SK-N-MC (cell line): ENCODE results near the gene MAP3K5.
"Not testable (repeated sequence)": the region's sequence is repeated elsewhere in the genome, so short reads cannot be mapped to it uniquely, and the experiment has no call there.

Source experiments
- DNase-seq: peaks from one replicate; pipeline ENCODE4 v3.0.0-alpha.2; 2011; ENCODE audit warnings: low read depth, low spot score
- H3K27ac ChIP-seq: fragments of 200-600 bp; sonication (generic); 2 replicates; pipeline ENCODE4 v1.5.1; 2016; ENCODE audit warnings: mixed run types
- H3K36me3 ChIP-seq: fragments of 200-600 bp; sonication (generic); 2 replicates; pipeline ENCODE4 v1.6.1; 2017; ENCODE audit warnings: antibody characterized with exemption, low read length, mixed read lengths; ENCODE audit not compliant: insufficient read depth
- H3K4me3 ChIP-seq: fragments of 200-600 bp; sonication (generic); 2 replicates; pipeline ENCODE4 v1.5.1; 2016
- H3K9ac ChIP-seq: fragments of 200-600 bp; sonication (generic); 2 replicates; pipeline ENCODE4 v1.8.0; 2017; ENCODE audit warnings: mixed run types, mixed read lengths; ENCODE audit not compliant: insufficient read length
- H3K9me3 ChIP-seq: fragments of 200-600 bp; sonication (generic); 2 replicates; pipeline ENCODE4 v1.6.1; 2017; ENCODE audit warnings: low read depth, mild to moderate bottlenecking, antibody characterized with exemption, low read length, moderate library complexity, mixed read lengths
- EZH2 ChIP-seq: fragments of 200-600 bp; sonication (generic); IDR thresholded peaks from one replicate; pipeline ENCODE4 v1.6.1; 2017; ENCODE audit warnings: antibody characterized with exemption
- FOXP2 ChIP-seq: optimal IDR thresholded peaks from 2 replicates; pipeline ENCODE3; 2011; ENCODE audit warnings: mild to moderate bottlenecking, moderate library complexity; ENCODE audit not compliant: insufficient read depth; ENCODE audit errors: extremely low read length, control extremely low read depth
- POLR2AphosphoS5 ChIP-seq: IDR thresholded peaks from 2 replicates; pipeline ENCODE4 v1.6.1; 2012; ENCODE audit warnings: mild to moderate bottlenecking, low read depth, low read length, borderline replicate concordance

MAP3K5 gene

DNA sequence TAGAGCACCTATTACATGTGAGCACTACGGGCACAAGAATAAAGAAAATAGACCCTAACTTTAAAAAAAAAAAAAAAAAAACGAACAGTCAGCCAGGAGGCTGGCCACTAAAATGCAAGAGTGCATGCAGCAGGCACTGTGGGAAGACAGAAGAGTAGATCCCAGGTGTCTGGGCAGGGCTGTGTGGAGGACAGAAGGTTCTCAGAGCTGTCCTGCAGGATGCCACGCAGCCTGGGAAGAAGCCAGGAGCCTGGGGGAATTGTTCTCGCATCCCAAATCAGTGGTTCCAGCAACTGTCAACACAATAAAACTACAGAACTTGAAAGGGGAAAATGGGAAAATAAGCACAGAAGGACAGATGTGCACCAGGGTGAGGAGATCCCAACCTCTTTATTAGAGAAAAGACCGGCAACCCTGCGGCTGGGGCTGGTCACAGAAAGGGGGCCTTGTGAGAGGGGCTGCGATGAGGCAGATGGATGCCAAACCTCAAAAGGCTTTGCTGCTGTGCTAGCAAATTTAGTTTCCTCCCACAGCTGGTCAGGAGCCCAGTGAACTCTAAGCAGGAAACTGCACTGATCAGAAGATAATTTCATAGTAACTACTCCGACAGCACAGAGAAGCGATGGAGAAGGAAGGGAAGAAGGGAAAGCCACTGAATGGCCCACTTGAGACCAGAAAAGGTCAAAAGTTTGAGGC, 30.9 kb downstream of the MAP3K5 start:
- no peak for DNase-seq
- TF ChIP-seq FOXP2 (peak; percentile 4), POLR2AphosphoS5 (peak; percentile 43; the same call in 1 of the 2 replicates), EZH2 (no peak)
- peak overlapping the region; percentile 22 for H3K9ac ChIP-seq

DNA sequence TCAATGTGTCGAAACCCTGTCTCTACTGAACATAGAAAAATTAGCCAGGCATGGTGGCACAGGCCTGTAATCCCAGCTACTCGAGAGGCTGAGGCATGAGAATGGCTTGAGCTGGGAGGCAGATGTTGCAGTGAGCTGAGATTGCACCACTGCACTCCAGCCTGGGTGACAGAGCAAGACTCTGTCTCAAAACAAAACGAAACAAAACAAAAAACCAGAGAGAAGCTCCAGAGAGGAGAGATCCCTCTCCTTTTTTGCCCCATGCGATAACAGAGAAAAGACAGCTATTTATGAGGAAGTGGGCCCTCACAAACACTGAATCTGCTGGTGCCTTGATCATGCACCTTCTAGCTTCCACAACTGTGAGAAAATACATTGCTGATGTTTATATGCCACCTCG, 31.5 kb downstream of the MAP3K5 start:
- not testable (repeated sequence) for DNase-seq, H3K9ac ChIP-seq, H3K9me3 ChIP-seq, H3K36me3 ChIP-seq, H3K4me3 ChIP-seq
- peak overlapping the region; percentile 77; the same call in 1 of the 2 replicates for H3K27ac ChIP-seq

More for the DNA sequence above, 30.9 kb downstream of the MAP3K5 start:
- peak overlapping the region; percentile 77 for H3K27ac ChIP-seq
- H3K36me3 ChIP-seq: no peaks in the 10 kb centered on the region
- H3K4me3 ChIP-seq: peak overlapping the region; percentile 66
- H3K9me3 ChIP-seq: no peaks in the 10 kb centered on the region

DNA sequence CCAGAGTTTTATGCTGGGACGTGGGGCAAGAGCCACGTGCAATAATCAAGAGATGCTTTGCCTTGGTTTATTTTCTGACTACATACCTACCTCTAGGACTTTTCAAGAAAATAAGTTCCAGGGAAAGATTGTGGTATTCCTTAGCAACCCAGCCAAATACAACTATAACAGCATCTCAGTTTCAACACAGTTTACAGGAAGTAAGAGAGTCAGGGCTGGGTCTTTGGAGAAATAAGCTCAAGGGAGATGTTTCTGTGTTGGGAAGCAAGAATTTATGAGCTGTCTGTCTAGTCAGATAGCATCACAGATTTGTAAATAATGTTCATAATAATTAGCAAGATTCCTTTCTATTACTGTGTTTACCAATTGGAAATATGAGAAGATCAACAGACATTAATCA, 35.1 kb downstream of the MAP3K5 start:
- no peak overlapping the region for H3K4me3 ChIP-seq
- TF ChIP-seq EZH2 (no peak), POLR2AphosphoS5 (no peak), FOXP2 (no peak)
- DNase-seq: no peak
- H3K9ac ChIP-seq: no peak overlapping the region
- no peaks in the 10 kb centered on the region for H3K36me3 ChIP-seq
- H3K9me3 ChIP-seq: no peaks in the 10 kb centered on the region
- no peak overlapping the region for H3K27ac ChIP-seq

DNA sequence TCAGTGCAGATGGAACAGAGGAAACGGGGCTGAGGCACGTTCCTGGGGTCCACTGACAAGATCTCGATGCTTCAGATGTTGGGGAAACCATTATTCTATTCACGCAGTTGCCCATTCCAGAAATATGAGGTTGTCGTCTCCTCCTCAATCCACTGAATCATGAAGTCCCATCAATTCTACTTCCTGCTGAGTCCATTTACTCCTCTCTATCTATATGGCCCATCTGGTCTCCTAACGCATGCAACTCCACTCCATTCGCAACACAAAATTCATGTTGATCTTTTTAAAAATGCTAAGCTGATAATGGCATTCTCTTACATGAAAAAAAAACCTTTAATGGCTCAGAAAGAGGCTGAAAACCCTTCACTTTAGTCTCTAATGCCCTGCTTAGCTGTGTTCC, 37.5 kb downstream of the MAP3K5 start:
- TF ChIP-seq FOXP2 (no peak), POLR2AphosphoS5 (no peak), EZH2 (no peak)
- H3K9me3 ChIP-seq: no peaks in the 10 kb centered on the region
- H3K36me3 ChIP-seq: no peaks in the 10 kb centered on the region
- H3K9ac ChIP-seq: no peak overlapping the region
- no peak overlapping the region for H3K27ac ChIP-seq
- H3K4me3 ChIP-seq: no peak overlapping the region
- no peak for DNase-seq

DNA sequence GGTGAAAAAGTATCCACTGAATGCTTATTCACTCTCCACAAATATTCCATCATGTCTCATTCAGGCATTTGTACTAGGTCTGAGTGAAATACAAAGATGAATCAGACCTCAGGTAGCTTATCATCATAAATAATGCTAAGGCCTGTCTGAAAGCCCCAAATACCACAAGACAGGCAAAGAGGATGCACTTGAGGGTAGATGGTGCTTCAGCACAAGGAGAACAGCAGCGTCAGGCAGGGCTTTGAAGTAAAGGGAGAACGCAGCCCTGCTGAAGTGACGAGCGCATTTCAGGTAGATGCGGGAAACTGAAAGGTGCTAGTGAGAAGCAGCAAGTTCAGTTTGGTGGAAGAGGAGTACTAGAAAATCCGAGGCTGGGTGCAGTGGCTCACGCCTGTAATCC, 38.7 kb downstream of the MAP3K5 start:
- TF ChIP-seq POLR2AphosphoS5 (no peak), FOXP2 (no peak), EZH2 (no peak)
- no peak for DNase-seq
- no peaks in the 10 kb centered on the region for H3K9me3 ChIP-seq

DNA sequence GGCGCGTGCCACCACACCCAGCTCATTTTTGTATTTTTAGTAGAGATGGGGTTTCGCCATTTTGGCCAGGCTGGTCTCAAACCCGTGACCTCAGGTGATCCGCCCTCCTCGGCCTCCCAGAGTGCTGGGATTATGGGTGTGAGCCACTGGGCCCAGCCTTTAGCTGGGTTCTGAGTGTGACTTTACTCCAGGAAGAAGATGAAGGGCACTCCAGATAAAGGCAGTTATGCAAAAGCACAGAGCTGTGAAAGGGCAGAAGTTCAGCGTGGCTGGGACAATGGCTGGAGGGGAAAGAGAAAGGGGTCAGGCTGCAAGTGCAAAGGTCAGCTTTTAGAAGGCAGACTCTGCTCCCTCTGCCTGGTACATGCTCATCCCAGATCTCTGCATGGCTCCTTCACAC, 39.7 kb downstream of the MAP3K5 start:
- no peak overlapping the region for H3K9ac ChIP-seq
- no peaks in the 10 kb centered on the region for H3K36me3 ChIP-seq
- no peak for DNase-seq
- no peak for TF ChIP-seq FOXP2
- no peak for TF ChIP-seq POLR2AphosphoS5
- TF ChIP-seq EZH2: no peak
- no peak overlapping the region for H3K4me3 ChIP-seq
- no peaks in the 10 kb centered on the region for H3K9me3 ChIP-seq
- H3K27ac ChIP-seq: no peak overlapping the region

More for the DNA sequence above, 38.7 kb downstream of the MAP3K5 start:
- H3K36me3 ChIP-seq: no peaks in the 10 kb centered on the region
- H3K4me3 ChIP-seq: no peak overlapping the region
- no peak overlapping the region for H3K9ac ChIP-seq
- no peak overlapping the region for H3K27ac ChIP-seq

DNA sequence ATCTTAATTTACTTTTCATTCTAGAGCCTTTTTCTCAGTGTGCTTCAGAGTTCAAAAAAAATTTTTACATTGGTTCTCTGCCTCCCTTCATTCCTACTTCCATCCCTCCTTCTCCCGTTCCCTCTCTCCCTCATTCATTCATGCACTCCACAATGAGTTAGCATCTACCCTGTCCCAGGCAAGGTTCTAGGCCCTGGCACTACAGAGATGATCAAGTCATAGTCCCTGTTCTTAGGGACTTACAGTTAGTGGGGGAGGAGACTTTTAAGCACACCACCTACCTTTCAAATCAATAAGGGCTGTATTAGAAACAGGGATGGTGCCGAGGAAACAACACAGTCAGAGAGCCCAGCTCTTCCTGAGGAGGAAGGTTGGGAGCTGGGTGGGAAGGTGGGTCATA, 40.3 kb downstream of the MAP3K5 start:
- Histone ChIP-seq H3K36me3 (no peaks in the 10 kb centered on the region), H3K27ac (peak overlapping the region; percentile 32), H3K4me3 (peak overlapping the region; percentile 2; the same call in 1 of the 2 replicates), H3K9ac (no peak overlapping the region), H3K9me3 (no peaks in the 10 kb centered on the region)
- DNase-seq: no peak
- TF ChIP-seq FOXP2 (no peak), EZH2 (no peak), POLR2AphosphoS5 (no peak)

DNA sequence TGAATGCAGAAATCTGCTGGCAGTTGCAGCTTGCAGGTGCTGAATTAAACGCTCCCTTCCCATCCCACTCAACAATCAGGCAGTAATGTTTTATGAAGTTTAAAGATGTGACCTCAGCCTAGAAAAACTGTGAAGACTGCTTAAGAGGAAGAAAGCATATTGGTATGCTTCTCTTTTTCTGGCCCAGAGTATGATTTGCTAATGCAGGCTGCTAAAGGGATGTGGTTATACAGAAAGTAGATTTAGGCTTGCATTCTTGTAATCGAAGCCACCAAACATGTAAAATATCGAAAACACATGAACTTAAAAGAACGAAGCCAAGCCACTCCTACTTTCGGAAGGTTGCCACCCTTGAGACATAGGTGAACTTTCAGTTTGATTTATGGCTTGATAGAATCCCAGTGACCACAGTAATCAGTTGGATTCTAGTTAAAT, 40.7 kb downstream of the MAP3K5 start:
- no peak for DNase-seq
- H3K27ac ChIP-seq: peak overlapping the region; percentile 32
- H3K36me3 ChIP-seq: no peaks in the 10 kb centered on the region
- H3K9me3 ChIP-seq: no peaks in the 10 kb centered on the region
- H3K4me3 ChIP-seq: peak overlapping the region; percentile 2
- H3K9ac ChIP-seq: no peak overlapping the region
- TF ChIP-seq FOXP2 (no peak), EZH2 (no peak), POLR2AphosphoS5 (no peak)
